K562 (cell line): Measurements from ENCODE around the gene GALNT16. TPM values are rescaled to one million over a fixed set of nuclear protein-coding genes. Genes with fewer than 3 reads are reported as not detected.

Experiments
- ATAC-seq: fragments of 200-7000 bp; cut with Tn5 transposase; 3 replicates; pipeline ENCODE4 v1.9.1; 2020; ENCODE audit warnings: moderate library complexity
- BruUV-seq: library from RNA; stranded (reverse); fragments of 400-500 nt; replicated peaks from 2 replicates; lab custom pipeline; 2021; lab: Mats Ljungman, UMichigan
- CTCF ChIA-PET: fragments of 300-600 bp; formaldehyde crosslinking; extraction: SDS; loops from one replicate; lab custom pipeline; 2021; ENCODE audit warnings: low intra/inter-chr PET ratio; lab: Yijun Ruan, JAX
- POLR2A ChIA-PET: fragments of 300-600, 350-650 bp; sonication (Branson Sonifier 250); formaldehyde crosslinking; extraction: SDS; loops from one replicate; lab custom pipeline; 2021; ENCODE audit warnings: antibody characterized with exemption, inconsistent platforms; lab: Yijun Ruan, JAX
- DNase-seq, 4 experiments: peaks; one replicate each; pipeline versions ENCODE4 v3.0.0 to v3.0.0-alpha.2; 2011 to 2018; ENCODE audit warnings: low spot score in 3 of 4, mixed read lengths in 3 of 4; ENCODE audit errors: extremely low read depth in 1 of 4
- FAIRE-seq: peaks from 2 replicates; lab custom pipeline; 2011; peaks lifted over from hg19 to GRCh38; lab: Jason Lieb, UNC
- H2AFZ ChIP-seq: 2 replicates; pipeline ENCODE4 v1.6.0; 2011; ENCODE audit warnings: low read depth, low read length, control low read depth, inconsistent platforms
- H3K27ac ChIP-seq: fragments of 200-600 bp; 3 replicates; pipeline ENCODE4 v1.8.0; 2011; ENCODE audit warnings: low read depth, mild to moderate bottlenecking, control low read depth, inconsistent platforms, low read length, moderate library complexity, mixed read lengths; ENCODE audit errors: extremely low read depth
- H3K27me3 ChIP-seq, 2 experiments: fragments of 300-600 bp in 1 of 2; 2 replicates in 1 of 2; 3 replicates in 1 of 2; pipeline versions ENCODE4 v1.6.0 to v1.8.0; 2011; ENCODE audit warnings: inconsistent platforms in 2 of 2, low read length in 2 of 2, mild to moderate bottlenecking in 1 of 2, mixed read lengths in 1 of 2, moderate library complexity in 1 of 2; ENCODE audit not compliant: control insufficient read depth in 2 of 2, insufficient read depth in 2 of 2
- H3K36me3 ChIP-seq: fragments of 300-600 bp; 3 replicates; pipeline ENCODE4 v1.8.0; 2011; ENCODE audit warnings: mild to moderate bottlenecking, low read length, inconsistent platforms; ENCODE audit not compliant: control insufficient read depth, insufficient read depth
- H3K4me1 ChIP-seq, 2 experiments: fragments of 200-600 bp in 1 of 2; replicated peaks in 1 of 2; 2 replicates in 1 of 2; 3 replicates in 1 of 2; pipeline versions ENCODE4 v1.5.1 to v1.8.0; 2011; ENCODE audit warnings: inconsistent platforms in 2 of 2, low read length in 2 of 2, mild to moderate bottlenecking in 1 of 2, mixed read lengths in 1 of 2, moderate library complexity in 1 of 2; ENCODE audit not compliant: control insufficient read depth in 2 of 2, insufficient read depth in 2 of 2
- H3K4me2 ChIP-seq: 2 replicates; pipeline ENCODE4 v1.6.1; 2011; ENCODE audit warnings: low read length, control low read depth, inconsistent platforms, mixed read lengths; ENCODE audit not compliant: insufficient read depth
- H3K4me3 ChIP-seq: fragments of 200-600 bp; sonication (generic), shearing (Covaris generic); 2 replicates; pipeline ENCODE4 v1.5.1; 2016; ENCODE audit warnings: control low read depth, inconsistent platforms
- H3K79me2 ChIP-seq: fragments of 200-600 bp; 3 replicates; pipeline ENCODE4 v1.8.0; 2011; ENCODE audit warnings: low read length, inconsistent platforms; ENCODE audit not compliant: control insufficient read depth, insufficient read depth
- H3K9ac ChIP-seq, 2 experiments: 2 replicates each; pipeline versions ENCODE4 v1.6.0 to v1.6.1; 2011; ENCODE audit warnings: low read depth in 2 of 2, low read length in 2 of 2, control low read depth in 1 of 2, inconsistent platforms in 1 of 2, mild to moderate bottlenecking in 1 of 2, mixed read lengths in 1 of 2; ENCODE audit not compliant: insufficient read depth in 1 of 2
- H3K9me1 ChIP-seq: one replicate; pipeline ENCODE4 v1.6.0; 2011; ENCODE audit warnings: inconsistent platforms, mild to moderate bottlenecking, low read length, moderate library complexity; ENCODE audit not compliant: control insufficient read depth, insufficient read depth
- H3K9me3 ChIP-seq: replicated peaks from 2 replicates; pipeline ENCODE4 v1.5.1; 2011; ENCODE audit warnings: low read depth, low read length, inconsistent platforms; ENCODE audit not compliant: control insufficient read depth, insufficient read depth
- H4K20me1 ChIP-seq: replicated peaks from 2 replicates; pipeline ENCODE4 v1.6.1; 2011; ENCODE audit warnings: low read length, inconsistent platforms, mixed read lengths; ENCODE audit not compliant: control insufficient read depth, insufficient read depth
- ARID1B ChIP-seq: fragments of 450-650 bp; IDR thresholded peaks from 2 replicates; pipeline ENCODE4 v1.6.1; 2016; ENCODE audit warnings: antibody characterized with exemption, mild to moderate bottlenecking, inconsistent platforms
- BCOR ChIP-seq: fragments of 450-650 bp; IDR thresholded peaks from 2 replicates; pipeline ENCODE4 v1.6.1; 2016
- HNRNPL ChIP-seq: fragments of 200-400 bp; formaldehyde crosslinking; IDR thresholded peaks from 2 replicates; pipeline ENCODE4 v1.6.1; 2017; ENCODE audit warnings: low read depth, mild to moderate bottlenecking, low read length
- MAFK ChIP-seq: IDR thresholded peaks from 2 replicates; pipeline ENCODE4 v1.6.1; 2011; ENCODE audit warnings: low read length, improper control_type of control experiment
- NFE2L1 ChIP-seq: fragments of 450-650 bp; IDR thresholded peaks from 2 replicates; pipeline ENCODE4 v1.6.1; 2016; ENCODE audit warnings: missing genetic modification characterization, low read depth, mild to moderate bottlenecking, missing compliant biosample characterization, moderate library complexity, borderline replicate concordance
- PHB2 ChIP-seq: fragments of 450-650 bp; IDR thresholded peaks from 2 replicates; pipeline ENCODE4 v1.6.1; 2017; ENCODE audit warnings: low read depth
- POU5F1 ChIP-seq: fragments of 150-350 bp; IDR thresholded peaks from 2 replicates; pipeline ENCODE4 v1.6.1; 2014; ENCODE audit warnings: borderline replicate concordance, low read length, low read depth, mild to moderate bottlenecking; ENCODE audit not compliant: partially characterized antibody
- USF2 ChIP-seq: sonication (generic); formaldehyde crosslinking; IDR thresholded peaks from 2 replicates; pipeline ENCODE4 v1.5.0; 2020; ENCODE audit warnings: missing genetic modification reagents
- YBX1 ChIP-seq: fragments of 450-650 bp; IDR thresholded peaks from 2 replicates; pipeline ENCODE4 v1.7.1; 2016; ENCODE audit warnings: mild to moderate bottlenecking
- ZNF280A ChIP-seq: fragments of 450-650 bp; IDR thresholded peaks from 2 replicates; pipeline ENCODE4 v1.6.1; 2018; ENCODE audit warnings: mild to moderate bottlenecking, low read depth; ENCODE audit not compliant: partially characterized antibody
- ZNF444 ChIP-seq: fragments of 250-450 bp; sonication (Bioruptor Pico); IDR thresholded peaks from 2 replicates; pipeline ENCODE4 v1.4.0; 2020; ENCODE audit warnings: mild to moderate bottlenecking, moderate library complexity
- ZNF717 ChIP-seq: fragments of 250-450 bp; sonication (Bioruptor Pico); IDR thresholded peaks from 2 replicates; pipeline ENCODE4 v1.5.0; 2021
- WGBS: fragments of 100-300 bp; shearing (Covaris generic); methylation state at CpG from one replicate; pipeline ENCODE4 v1.1.6; 2016; ENCODE audit warnings: low coverage, mixed read lengths; ENCODE audit not compliant: insufficient coverage; ENCODE audit errors: missing lambda C conversion rate; 5-methylcytosine and 5-hydroxymethylcytosine counted together
- in situ Hi-C: fragments of 300-500 bp; cut with MboI; formaldehyde crosslinking; loops from 4 replicates; pipeline ENCODE4 v1.15.0; 2018; ENCODE audit warnings: inconsistent platforms, mixed read lengths
- intact Hi-C: fragments of 100-400 bp; cut with micrococcal nuclease; formaldehyde crosslinking; loops from 2 replicates; pipeline ENCODE4 v1.14.2; 2022
- polyA plus RNA-seq, 8 experiments: library from polyadenylated mRNA; depleted of rRNA in 4 of 8; stranded (reverse) in 5 of 8; unstranded in 3 of 8; fragments of >200 nt; fragmentation: Nextera tagmentation in 2 of 8; fragmentation: Illumina TruSeq in 1 of 8; extraction: Ambion mirVana in 2 of 8; extraction: Trizol in 1 of 8; gene quantifications; 2 replicates each; pipeline versions ENCODE4 v1.2.1 to v1.2.3, GENCODE V29; 2011 to 2014; ENCODE audit warnings: inconsistent platforms in 1 of 8, missing spikeins in 1 of 8
- total RNA-seq, 7 experiments: library from RNA; depleted of rRNA in 6 of 7; stranded (reverse); fragments of >200 nt in 6 of 7; fragmentation: Illumina TruSeq in 2 of 7; extraction: Trizol in 2 of 7; gene quantifications; 2 replicates each; pipeline versions ENCODE4 v1.2.1 to v1.2.3, GENCODE V29; 2011 to 2021; ENCODE audit warnings: low replicate concordance in 1 of 7
- TF ChIP-seq, protein P1 (sequence below): sonication (generic); formaldehyde crosslinking; IDR thresholded peaks from 2 replicates; pipeline ENCODE4 v1.9.0; 2022; ENCODE audit warnings: mild to moderate bottlenecking, missing genetic modification reagents
- TF ChIP-seq, protein P2 (sequence below): IDR thresholded peaks from 3 replicates; pipeline ENCODE4 v1.6.1; 2011; ENCODE audit warnings: borderline replicate concordance, mild to moderate bottlenecking; ENCODE audit not compliant: insufficient read length, insufficient read depth
- TF ChIP-seq, protein P3 (sequence below): sonication (generic); formaldehyde crosslinking; IDR thresholded peaks from 2 replicates; pipeline ENCODE4 v1.8.0; 2022; ENCODE audit warnings: missing genetic modification reagents, mild to moderate bottlenecking, moderate library complexity, borderline replicate concordance

The GALNT16 gene
- total and polyA plus RNA-seq, 9 of the 15 experiments (the other 6 are each of a cell fraction or from before 2014, with no cell fraction given): not detected

DNA sequence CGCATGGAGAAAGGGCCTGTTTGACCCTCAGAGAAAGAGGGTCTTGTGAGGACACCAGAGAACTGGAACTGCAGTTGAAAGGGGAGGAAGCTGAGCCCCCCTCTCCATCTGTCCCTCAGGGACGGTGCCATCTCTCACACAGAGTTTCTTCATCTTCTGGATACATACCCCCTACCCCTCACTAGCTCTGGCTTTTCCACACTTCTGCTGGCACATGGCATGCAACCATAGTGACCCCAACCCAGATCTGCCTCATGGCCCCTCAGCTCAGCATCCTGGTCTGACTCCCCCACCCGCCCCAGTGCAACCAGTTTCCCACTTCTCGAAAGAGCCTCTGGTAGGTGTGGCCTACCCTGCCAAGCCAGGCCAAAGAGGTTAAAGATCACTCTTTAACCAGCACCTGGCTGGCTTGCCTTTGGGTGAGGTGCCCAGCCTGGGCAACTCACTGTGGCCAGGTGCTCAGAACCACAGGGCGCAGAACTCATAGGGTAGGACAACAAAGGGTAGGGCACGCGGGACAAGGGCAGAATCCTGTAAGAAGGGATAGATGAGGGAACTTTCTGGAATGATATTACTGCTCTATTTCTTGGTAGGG, 25.8 kb downstream of the GALNT16 start:
- TF ChIP-seq ARID1B (no peak), ZNF280A (no peak), YBX1 (no peak), MAFK (no peak), PHB2 (no peak), POU5F1 (no peak), NFE2L1 (tag) (no peak), HNRNPL (no peak), USF2 (CRISPR knock-in tag) (no peak), ZNF444 (CRISPR knock-in tag) (no peak), ZNF717 (no peak), BCOR (no peak)
- TF ChIP-seq, protein P1, sequence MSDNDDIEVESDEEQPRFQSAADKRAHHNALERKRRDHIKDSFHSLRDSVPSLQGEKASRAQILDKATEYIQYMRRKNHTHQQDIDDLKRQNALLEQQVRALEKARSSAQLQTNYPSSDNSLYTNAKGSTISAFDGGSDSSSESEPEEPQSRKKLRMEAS (CRISPR knock-in tag): no peak
- TF ChIP-seq, protein P2, sequence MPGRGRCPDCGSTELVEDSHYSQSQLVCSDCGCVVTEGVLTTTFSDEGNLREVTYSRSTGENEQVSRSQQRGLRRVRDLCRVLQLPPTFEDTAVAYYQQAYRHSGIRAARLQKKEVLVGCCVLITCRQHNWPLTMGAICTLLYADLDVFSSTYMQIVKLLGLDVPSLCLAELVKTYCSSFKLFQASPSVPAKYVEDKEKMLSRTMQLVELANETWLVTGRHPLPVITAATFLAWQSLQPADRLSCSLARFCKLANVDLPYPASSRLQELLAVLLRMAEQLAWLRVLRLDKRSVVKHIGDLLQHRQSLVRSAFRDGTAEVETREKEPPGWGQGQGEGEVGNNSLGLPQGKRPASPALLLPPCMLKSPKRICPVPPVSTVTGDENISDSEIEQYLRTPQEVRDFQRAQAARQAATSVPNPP: no peak
- TF ChIP-seq, protein P3, sequence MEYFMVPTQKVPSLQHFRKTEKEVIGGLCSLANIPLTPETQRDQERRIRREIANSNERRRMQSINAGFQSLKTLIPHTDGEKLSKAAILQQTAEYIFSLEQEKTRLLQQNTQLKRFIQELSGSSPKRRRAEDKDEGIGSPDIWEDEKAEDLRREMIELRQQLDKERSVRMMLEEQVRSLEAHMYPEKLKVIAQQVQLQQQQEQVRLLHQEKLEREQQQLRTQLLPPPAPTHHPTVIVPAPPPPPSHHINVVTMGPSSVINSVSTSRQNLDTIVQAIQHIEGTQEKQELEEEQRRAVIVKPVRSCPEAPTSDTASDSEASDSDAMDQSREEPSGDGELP (CRISPR knock-in tag): no peak
- in situ Hi-C loops (no loop called here), intact Hi-C loops (no loop called here)
- Histone ChIP-seq H3K4me3 (no peak overlapping the region), H4K20me1 (no peaks in the 10 kb centered on the region), H3K9ac (no peak overlapping the region), H2AFZ (no peak overlapping the region), H3K27me3 (peaks cover 3 to 38% of the 10 kb centered on the region in 2 experiments; a peak in 2 of 5 replicates), H3K79me2 (no peaks in the 10 kb centered on the region), H3K27ac (no peak overlapping the region), H3K4me1 (no peaks in the 10 kb centered on the region), H3K36me3 (no peaks in the 10 kb centered on the region), H3K9me3 (no peaks in the 10 kb centered on the region), H3K9me1 (no peaks in the 10 kb centered on the region), H3K4me2 (no peak overlapping the region)
- ATAC-seq (no peak), DNase-seq (no peak), FAIRE-seq (no peak)
- ChIA-PET POLR2A (no interaction called here), CTCF (no interaction called here)
- 3% methylated on average over 7 of the region's 7 CpGs for WGBS
- no TSS peak for BruUV-seq
